Thymus (tissue), 11 donors: ENCODE results near the gene ADAMTS2. TPM values are rescaled to one million over a fixed set of nuclear protein-coding genes. Genes with fewer than 3 reads are reported as not detected.

ENCODE experiments used
- DNase-seq, 9 donors: peaks; one replicate each; pipeline ENCODE4 v3.0.0-alpha.2; 2013; ENCODE audit warnings: low spot score in 9 of 9, low read depth in 6 of 9, missing footprints in 1 of 9
- H3K27ac ChIP-seq, 2 donors: one replicate each; pipeline ENCODE4 v1.5.1; 2013; ENCODE audit warnings: control low read depth in 1 of 2, low read depth in 1 of 2, low read length in 1 of 2, mild to moderate bottlenecking in 1 of 2, moderate library complexity in 1 of 2
- H3K27me3 ChIP-seq, 2 donors: one replicate each; pipeline ENCODE4 v1.5.1; 2013; ENCODE audit warnings: low read length in 1 of 2; ENCODE audit not compliant: control insufficient read depth in 2 of 2, insufficient read depth in 1 of 2
- H3K36me3 ChIP-seq, 2 donors: one replicate each; pipeline ENCODE4 v1.5.1; 2013; ENCODE audit warnings: low read length in 1 of 2, mild to moderate bottlenecking in 1 of 2, moderate library complexity in 1 of 2; ENCODE audit not compliant: control insufficient read depth in 2 of 2, insufficient read depth in 2 of 2
- H3K4me1 ChIP-seq, 2 donors: one replicate each; pipeline ENCODE4 v1.5.1; 2013; ENCODE audit warnings: low read length in 2 of 2; ENCODE audit not compliant: control insufficient read depth in 2 of 2, insufficient read depth in 2 of 2
- H3K4me3 ChIP-seq, 2 donors: one replicate each; pipeline ENCODE4 v1.5.1; 2013; ENCODE audit warnings: low read length in 2 of 2, control low read depth in 1 of 2, mild to moderate bottlenecking in 1 of 2
- H3K9me3 ChIP-seq, 2 donors: one replicate each; pipeline ENCODE4 v1.5.1; 2013; ENCODE audit warnings: low read length in 1 of 2, mild to moderate bottlenecking in 1 of 2; ENCODE audit not compliant: control insufficient read depth in 2 of 2, insufficient read depth in 1 of 2
- WGBS: extraction: QIAGEN DNeasy Blood & Tissue Kit; methylation state at CpG from one replicate; pipeline ENCODE4 v1.1.7; 2013; 5-methylcytosine and 5-hydroxymethylcytosine counted together
- polyA plus RNA-seq: library from polyadenylated mRNA; stranded (reverse); fragments of 200-250 nt; gene quantifications from one replicate; pipeline ENCODE4 v1.2.3, GENCODE V29; 2013
- total RNA-seq: library from RNA; stranded (reverse); fragments of 120-200 nt; gene quantifications from one replicate; pipeline ENCODE4 v1.2.4, GENCODE V29; 2013
- donor health status: healthy.

The ADAMTS2 gene
- total and polyA plus RNA-seq, 2 donors, result 1.3 to 1.4 TPM

GRCh38 chr5:179152941-179153340 lies 192.3 kb downstream of the ADAMTS2 start:
- H3K36me3 ChIP-seq, result no peaks in the 10 kb centered on the region
- H3K27ac ChIP-seq, result no peak overlapping the region
- WGBS, result 95% methylated on average over 15 of the region's 15 CpGs
- H3K9me3 ChIP-seq, result peaks cover 2 to 20% of the 10 kb centered on the region in 2 donors
- no peaks in the 10 kb centered on the region for H3K4me1 ChIP-seq
- no peak for DNase-seq
- H3K27me3 ChIP-seq, result no peaks in the 10 kb centered on the region
- H3K4me3 ChIP-seq, result no peak overlapping the region

DNA sequence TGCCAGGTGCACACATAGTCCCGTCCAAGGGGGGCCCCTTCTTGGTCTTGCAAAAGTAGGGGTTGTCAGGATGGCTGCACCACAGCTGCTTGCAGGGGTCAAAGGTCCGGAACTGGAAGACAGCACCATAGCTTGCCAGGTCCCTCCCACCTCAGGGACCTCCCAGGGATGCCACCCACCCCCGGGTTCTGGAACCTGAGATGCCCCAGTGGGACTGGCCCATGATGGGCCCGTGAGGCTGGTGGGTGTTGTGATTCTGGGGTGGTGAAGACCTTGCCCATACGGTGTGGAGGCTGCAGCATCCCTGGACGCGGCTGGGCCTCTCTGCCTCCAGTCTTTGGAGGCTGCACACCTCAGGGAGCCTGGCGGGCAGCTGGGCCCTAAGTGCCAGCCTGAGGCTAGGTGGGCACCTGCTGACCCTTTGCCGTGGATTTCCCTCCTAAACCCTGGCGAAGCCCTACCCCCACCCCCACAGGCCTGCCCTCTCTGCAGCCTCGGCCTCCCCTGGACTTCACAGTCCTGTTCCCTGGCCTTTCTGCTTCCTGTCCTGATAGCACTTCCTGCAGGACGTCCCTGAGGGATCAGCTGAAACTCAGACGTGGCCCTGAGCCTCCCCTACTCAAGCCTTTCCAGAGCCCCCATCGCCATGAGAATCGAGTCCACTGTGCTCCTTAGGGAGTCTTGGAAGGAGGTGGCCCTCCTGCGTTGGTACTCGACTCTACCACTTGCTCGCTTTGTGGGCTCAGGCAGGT lies 192.9 kb downstream of the ADAMTS2 start:
- H3K27me3 ChIP-seq, result no peaks in the 10 kb centered on the region
- WGBS, result 90% methylated on average over 18 of the region's 18 CpGs
- no peak overlapping the region for H3K27ac ChIP-seq
- H3K4me1 ChIP-seq, result no peaks in the 10 kb centered on the region
- DNase-seq, result no peak
- peaks cover 2 to 20% of the 10 kb centered on the region in 2 donors for H3K9me3 ChIP-seq
- no peaks in the 10 kb centered on the region for H3K36me3 ChIP-seq
- H3K4me3 ChIP-seq, result no peak overlapping the region

DNA sequence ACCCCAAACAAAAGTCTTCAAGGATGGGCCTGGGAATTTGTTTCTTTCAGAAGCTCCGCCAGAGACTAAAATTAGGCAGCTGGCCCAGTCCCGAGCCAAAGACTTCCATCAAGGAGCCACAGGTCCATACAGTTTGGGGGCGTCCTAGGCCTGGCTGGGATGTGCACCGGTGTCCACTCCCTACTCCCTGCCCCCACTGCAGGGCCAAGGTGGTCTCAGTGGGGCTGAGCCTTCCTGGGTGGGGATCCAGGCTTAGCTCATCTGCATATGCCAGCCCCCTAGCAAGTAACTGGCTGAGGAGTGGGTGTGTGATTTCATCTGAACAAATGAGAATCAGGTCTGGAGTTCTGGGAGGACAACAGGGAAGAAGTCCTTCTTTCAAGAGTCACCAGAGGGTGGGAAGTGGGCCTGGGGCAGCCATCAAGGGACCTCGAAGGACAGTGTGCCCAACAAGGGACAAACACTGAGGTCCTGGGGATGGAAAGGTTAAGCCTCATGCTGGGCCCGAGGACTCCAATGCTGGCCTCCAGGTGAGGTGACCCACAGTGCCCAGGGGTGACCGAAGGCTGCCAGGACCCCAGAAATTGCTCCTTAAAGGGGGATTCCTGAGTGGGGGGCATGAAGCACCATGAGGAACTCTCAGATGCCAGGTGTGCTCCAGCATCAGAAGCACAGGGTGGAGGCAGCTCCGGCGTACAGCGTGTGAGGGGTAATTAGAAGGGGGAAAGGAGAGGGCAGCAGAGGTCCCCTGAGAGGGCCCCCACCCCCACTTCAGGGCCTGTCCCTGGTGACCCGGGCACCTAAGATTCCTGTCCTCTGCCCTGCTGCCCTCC lies 193.8 kb downstream of the ADAMTS2 start:
- WGBS, result 97% methylated on average over 11 of the region's 11 CpGs
- Histone ChIP-seq H3K27me3 (no peaks in the 10 kb centered on the region), H3K9me3 (peaks cover 2 to 20% of the 10 kb centered on the region in 2 donors), H3K4me1 (no peaks in the 10 kb centered on the region), H3K4me3 (no peak overlapping the region), H3K27ac (no peak overlapping the region), H3K36me3 (no peaks in the 10 kb centered on the region)
- DNase-seq, result no peak

DNA sequence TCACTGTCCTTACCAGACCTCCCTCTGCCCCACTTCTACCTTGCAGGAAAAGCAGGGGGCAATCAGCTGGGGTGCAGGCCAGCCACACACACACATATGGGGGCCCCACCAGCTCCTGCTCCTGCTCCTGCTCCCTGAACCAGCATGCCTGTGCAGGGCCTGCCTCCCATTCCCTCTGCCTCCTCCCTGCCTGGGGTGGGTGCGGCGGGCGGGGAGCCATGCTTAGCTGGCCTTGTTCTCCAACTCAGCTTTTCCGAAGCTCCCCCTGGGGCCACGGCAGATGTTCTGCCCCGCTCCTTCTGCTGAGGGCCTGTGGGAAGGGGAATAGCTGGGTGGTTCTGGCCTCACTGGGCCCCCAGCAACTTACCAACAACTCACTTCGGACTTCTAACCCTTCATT lies 195.2 kb downstream of the ADAMTS2 start:
- no peak overlapping the region for H3K4me3 ChIP-seq
- peaks cover 2 to 18% of the 10 kb centered on the region in 2 donors for H3K9me3 ChIP-seq
- H3K27ac ChIP-seq, result no peak overlapping the region
- H3K36me3 ChIP-seq, result no peaks in the 10 kb centered on the region
- 78% methylated on average over 7 of the region's 7 CpGs for WGBS
- no peaks in the 10 kb centered on the region for H3K4me1 ChIP-seq
- no peaks in the 10 kb centered on the region for H3K27me3 ChIP-seq
- no peak for DNase-seq

DNA sequence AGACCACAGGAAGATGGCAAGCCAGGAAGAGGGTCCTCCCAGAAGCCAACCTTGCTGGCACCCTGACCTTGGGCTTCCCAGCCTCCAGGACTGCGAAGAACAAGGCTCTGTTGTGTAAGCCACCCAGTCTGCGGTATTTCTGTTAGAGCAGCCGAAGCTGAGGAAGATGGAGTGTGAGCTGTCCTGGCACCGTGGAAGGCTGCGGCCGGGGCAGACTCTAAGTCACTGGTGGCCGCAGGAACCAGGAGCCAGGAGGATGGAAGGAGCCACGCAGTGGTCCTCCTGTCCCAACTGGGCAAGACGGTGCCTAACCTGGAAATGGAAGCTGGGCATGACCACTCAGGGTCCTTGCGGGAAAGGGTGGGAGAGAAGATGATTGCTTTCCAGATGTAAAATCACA lies 196.0 kb downstream of the ADAMTS2 start:
- Histone ChIP-seq H3K4me3 (no peak overlapping the region), H3K9me3 (peaks cover 0 to 10% of the 10 kb centered on the region in 2 donors), H3K36me3 (no peaks in the 10 kb centered on the region), H3K4me1 (no peaks in the 10 kb centered on the region), H3K27ac (no peak overlapping the region), H3K27me3 (no peaks in the 10 kb centered on the region)
- DNase-seq, result no peak
- WGBS, result 86% methylated on average over 10 of the region's 10 CpGs

DNA sequence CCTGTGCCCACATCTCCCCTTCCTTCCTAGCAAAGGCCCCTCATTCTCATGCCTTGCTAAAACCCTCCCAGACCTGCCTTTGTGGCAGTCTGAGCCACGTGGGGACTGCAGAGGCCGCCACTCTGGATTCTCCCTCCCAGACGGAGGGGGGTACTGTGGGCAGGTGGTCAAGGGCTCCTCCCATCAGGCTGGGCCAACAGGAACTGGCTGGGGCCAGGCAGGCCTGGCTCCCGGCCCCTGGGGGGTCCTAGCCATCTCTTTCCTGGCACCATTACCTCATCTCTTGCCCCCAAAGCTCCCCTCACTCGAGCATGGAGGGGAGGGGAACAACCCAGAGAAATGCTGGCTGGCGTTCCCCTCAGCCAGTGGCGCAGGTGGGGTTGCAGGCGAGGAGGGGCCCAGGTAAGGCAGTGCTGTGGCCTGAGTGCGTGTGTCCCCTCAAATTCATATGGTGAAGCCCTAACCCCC lies 196.5 kb downstream of the ADAMTS2 start:
- peaks cover 0 to 6% of the 10 kb centered on the region in 2 donors for H3K9me3 ChIP-seq
- no peak overlapping the region for H3K27ac ChIP-seq
- H3K36me3 ChIP-seq, result no peaks in the 10 kb centered on the region
- H3K4me1 ChIP-seq, result no peaks in the 10 kb centered on the region
- H3K4me3 ChIP-seq, result no peak overlapping the region
- no peak for DNase-seq
- no peaks in the 10 kb centered on the region for H3K27me3 ChIP-seq
- 82% methylated on average over 9 of the region's 9 CpGs for WGBS

DNA sequence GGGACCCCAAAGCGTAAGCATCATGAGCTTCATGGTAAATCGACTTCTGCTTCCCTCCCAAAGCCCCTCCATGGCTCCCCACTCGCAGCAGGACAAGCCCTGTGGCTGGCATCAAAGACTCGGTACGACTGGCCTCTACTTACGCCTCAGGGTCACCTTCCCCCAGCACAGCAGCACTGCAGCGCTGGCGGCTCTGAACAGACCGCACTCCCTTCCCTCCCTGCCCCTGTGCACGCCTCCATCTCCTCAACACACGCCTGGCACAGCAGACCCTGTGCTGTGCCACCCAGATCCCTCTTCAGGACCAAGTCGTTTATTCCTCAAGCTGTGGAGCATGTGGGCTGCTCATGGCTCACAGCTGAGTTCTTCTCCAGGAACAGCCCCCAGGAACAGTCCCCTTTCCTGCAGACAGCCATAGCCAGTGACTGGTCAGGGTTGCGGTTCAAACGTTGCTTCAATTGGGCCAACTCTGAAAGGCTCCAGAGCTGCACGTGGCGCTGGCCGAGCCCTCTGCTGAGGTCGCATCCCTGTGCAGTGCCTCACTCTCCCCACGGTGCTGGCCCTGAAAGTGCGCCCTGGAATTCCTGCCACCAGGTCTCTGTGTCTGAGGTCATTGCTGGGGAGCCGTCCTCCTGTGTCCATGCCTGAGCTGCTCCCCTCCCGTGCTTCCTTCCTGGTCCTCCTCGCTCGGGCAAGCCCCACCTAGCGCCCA lies 197.1 kb downstream of the ADAMTS2 start:
- peaks cover 0 to 4% of the 10 kb centered on the region in 2 donors for H3K9me3 ChIP-seq
- H3K27ac ChIP-seq, result no peak overlapping the region
- no peaks in the 10 kb centered on the region for H3K27me3 ChIP-seq
- WGBS, result 91% methylated on average over 25 of the region's 25 CpGs
- no peak overlapping the region for H3K4me3 ChIP-seq
- no peak for DNase-seq
- no peaks in the 10 kb centered on the region for H3K4me1 ChIP-seq
- no peaks in the 10 kb centered on the region for H3K36me3 ChIP-seq

DNA sequence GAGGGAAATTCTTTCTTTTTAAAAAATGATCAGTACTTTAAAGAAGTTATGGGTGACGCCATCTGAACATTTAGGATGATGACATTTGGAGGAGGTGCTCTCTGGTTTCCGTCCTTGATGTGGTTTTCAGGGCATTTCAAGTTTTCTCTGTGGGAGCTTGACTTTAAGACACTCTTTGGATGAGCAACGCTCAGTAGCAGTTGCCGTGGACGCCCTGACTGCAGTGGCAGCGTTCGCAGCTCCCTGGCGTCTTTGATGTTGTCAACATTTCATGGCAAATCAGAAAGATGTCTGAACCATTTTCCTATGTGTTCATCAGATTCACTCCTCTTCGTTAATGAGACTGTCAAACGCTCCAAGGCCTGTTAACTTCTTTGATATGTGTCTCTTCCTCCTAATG lies 199.0 kb downstream of the ADAMTS2 start:
- H3K4me3 ChIP-seq, result no peak overlapping the region
- H3K9me3 ChIP-seq, result peaks cover 0 to 4% of the 10 kb centered on the region in 2 donors
- no peaks in the 10 kb centered on the region for H3K36me3 ChIP-seq
- DNase-seq, result peak in 2 of 9 donors; percentile 5 to 44
- H3K27ac ChIP-seq, result no peak overlapping the region
- H3K27me3 ChIP-seq, result no peaks in the 10 kb centered on the region
- WGBS, result 38% methylated on average over 10 of the region's 10 CpGs
- H3K4me1 ChIP-seq, result no peaks in the 10 kb centered on the region

- H3K27me3 ChIP-seq, result no peaks in the 10 kb centered on the region
- no peak overlapping the region for H3K4me3 ChIP-seq
- H3K36me3 ChIP-seq, result no peaks in the 10 kb centered on the region
- 90% methylated on average over 7 of the region's 7 CpGs for WGBS
- H3K9me3 ChIP-seq, result peaks cover 0 to 1% of the 10 kb centered on the region in 2 donors
- H3K4me1 ChIP-seq, result no peaks in the 10 kb centered on the region
- H3K27ac ChIP-seq, result no peak overlapping the region
- DNase-seq, result no peak
Observed at GRCh38 chr5:179143446-179143845, 201.8 kb downstream of the ADAMTS2 start.
